SK-N-MC (cell line): ENCODE measurements around the gene LY6G6D.

ENCODE experiments used
- DNase-seq: peaks from one replicate; pipeline ENCODE4 v3.0.0-alpha.2; 2011; ENCODE audit warnings: low read depth, low spot score
- H3K27ac ChIP-seq: fragments of 200-600 bp; sonication (generic); 2 replicates; pipeline ENCODE4 v1.5.1; 2016; ENCODE audit warnings: mixed run types
- H3K36me3 ChIP-seq: fragments of 200-600 bp; sonication (generic); 2 replicates; pipeline ENCODE4 v1.6.1; 2017; ENCODE audit warnings: antibody characterized with exemption, low read length, mixed read lengths; ENCODE audit not compliant: insufficient read depth
- H3K4me3 ChIP-seq: fragments of 200-600 bp; sonication (generic); 2 replicates; pipeline ENCODE4 v1.5.1; 2016
- H3K9ac ChIP-seq: fragments of 200-600 bp; sonication (generic); 2 replicates; pipeline ENCODE4 v1.8.0; 2017; ENCODE audit warnings: mixed run types, mixed read lengths; ENCODE audit not compliant: insufficient read length
- H3K9me3 ChIP-seq: fragments of 200-600 bp; sonication (generic); 2 replicates; pipeline ENCODE4 v1.6.1; 2017; ENCODE audit warnings: low read depth, mild to moderate bottlenecking, antibody characterized with exemption, low read length, moderate library complexity, mixed read lengths
- EZH2 ChIP-seq: fragments of 200-600 bp; sonication (generic); IDR thresholded peaks from one replicate; pipeline ENCODE4 v1.6.1; 2017; ENCODE audit warnings: antibody characterized with exemption
- FOXP2 ChIP-seq: optimal IDR thresholded peaks from 2 replicates; pipeline ENCODE3; 2011; ENCODE audit warnings: mild to moderate bottlenecking, moderate library complexity; ENCODE audit not compliant: insufficient read depth; ENCODE audit errors: extremely low read length, control extremely low read depth
- POLR2AphosphoS5 ChIP-seq: IDR thresholded peaks from 2 replicates; pipeline ENCODE4 v1.6.1; 2012; ENCODE audit warnings: mild to moderate bottlenecking, low read depth, low read length, borderline replicate concordance

Gene LY6G6D

GRCh38 chr6:31690231-31691077 is 24.7 kb upstream of the LY6G6D start:
- Histone ChIP-seq H3K9me3 (no peaks in the 10 kb centered on the region), H3K27ac (no peak overlapping the region), H3K9ac (no peak overlapping the region), H3K36me3 (peaks cover 23% of the 10 kb centered on the region; the same call in 1 of the 2 replicates), H3K4me3 (no peak overlapping the region)
- no peak for TF ChIP-seq FOXP2
- no peak for TF ChIP-seq EZH2
- TF ChIP-seq POLR2AphosphoS5: no peak
- no peak for DNase-seq

DNA sequence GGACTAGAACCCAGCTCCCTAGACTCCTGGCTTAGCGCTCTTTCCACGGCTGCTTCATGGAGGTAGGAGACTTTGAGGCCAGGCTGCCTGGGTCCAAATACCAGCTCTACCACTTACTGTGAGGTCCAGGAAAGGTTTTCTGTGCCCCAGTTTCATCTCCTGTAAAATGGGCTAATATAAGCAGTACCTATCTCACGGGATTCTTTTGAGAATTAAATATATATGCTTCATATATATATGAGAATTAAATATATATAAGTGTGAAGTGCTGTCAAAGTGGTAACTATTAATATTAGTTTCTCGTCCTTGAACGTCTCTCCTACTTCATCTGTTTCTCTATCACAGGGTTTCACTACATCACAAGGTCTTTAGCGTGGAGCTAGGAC is 24.1 kb upstream of the LY6G6D start:
- Histone ChIP-seq H3K9ac (no peak overlapping the region), H3K4me3 (no peak overlapping the region), H3K36me3 (peaks cover 23% of the 10 kb centered on the region; the same call in 1 of the 2 replicates), H3K9me3 (no peaks in the 10 kb centered on the region), H3K27ac (no peak overlapping the region)
- TF ChIP-seq POLR2AphosphoS5: no peak
- TF ChIP-seq FOXP2: no peak
- TF ChIP-seq EZH2: no peak
- no peak for DNase-seq

GRCh38 chr6:31691564-31692108 is 23.5 kb upstream of the LY6G6D start:
- no peak overlapping the region for H3K4me3 ChIP-seq
- H3K36me3 ChIP-seq: peaks cover 26% of the 10 kb centered on the region; the same call in 1 of the 2 replicates
- H3K9ac ChIP-seq: no peak overlapping the region
- no peak for TF ChIP-seq EZH2
- TF ChIP-seq FOXP2: no peak
- TF ChIP-seq POLR2AphosphoS5: no peak
- H3K9me3 ChIP-seq: no peaks in the 10 kb centered on the region
- no peak for DNase-seq
- H3K27ac ChIP-seq: no peak overlapping the region

- H3K4me3 ChIP-seq: no peak overlapping the region
- no peaks in the 10 kb centered on the region for H3K9me3 ChIP-seq
- no peak overlapping the region for H3K27ac ChIP-seq
- H3K9ac ChIP-seq: no peak overlapping the region
- peaks cover 33% of the 10 kb centered on the region; the same call in 1 of the 2 replicates for H3K36me3 ChIP-seq
- no peak for DNase-seq
- TF ChIP-seq EZH2 (no peak), FOXP2 (no peak), POLR2AphosphoS5 (no peak)
These were observed 22.8 kb upstream of the LY6G6D start for GRCh38 chr6:31692353-31692752.

- Histone ChIP-seq H3K27ac (no peak overlapping the region), H3K36me3 (peaks cover 31% of the 10 kb centered on the region; the same call in 1 of the 2 replicates)
- DNase-seq: no peak
These were observed 22.3 kb upstream of the LY6G6D start for GRCh38 chr6:31692886-31693285.

GRCh38 chr6:31693535-31693934 is 21.6 kb upstream of the LY6G6D start:
- no peak overlapping the region for H3K27ac ChIP-seq
- H3K4me3 ChIP-seq: no peak overlapping the region
- TF ChIP-seq FOXP2: no peak
- TF ChIP-seq EZH2: no peak
- TF ChIP-seq POLR2AphosphoS5: no peak
- DNase-seq: no peak
- peaks cover 25% of the 10 kb centered on the region; the same call in 1 of the 2 replicates for H3K36me3 ChIP-seq
- no peak overlapping the region for H3K9ac ChIP-seq
- H3K9me3 ChIP-seq: no peaks in the 10 kb centered on the region

More at GRCh38 chr6:31692886-31693285, 22.3 kb upstream of the LY6G6D start:
- H3K9ac ChIP-seq: no peak overlapping the region
- no peak overlapping the region for H3K4me3 ChIP-seq
- TF ChIP-seq EZH2: no peak
- no peaks in the 10 kb centered on the region for H3K9me3 ChIP-seq

- H3K36me3 ChIP-seq: peaks cover 20% of the 10 kb centered on the region
- DNase-seq: no peak
- TF ChIP-seq EZH2: no peak
- no peak for TF ChIP-seq FOXP2
- no peak for TF ChIP-seq POLR2AphosphoS5
- H3K9me3 ChIP-seq: no peaks in the 10 kb centered on the region
- H3K9ac ChIP-seq: no peak overlapping the region
- no peak overlapping the region for H3K27ac ChIP-seq
- H3K4me3 ChIP-seq: no peak overlapping the region
These were observed 17.6 kb upstream of the LY6G6D start for GRCh38 chr6:31697555-31697954.

DNA sequence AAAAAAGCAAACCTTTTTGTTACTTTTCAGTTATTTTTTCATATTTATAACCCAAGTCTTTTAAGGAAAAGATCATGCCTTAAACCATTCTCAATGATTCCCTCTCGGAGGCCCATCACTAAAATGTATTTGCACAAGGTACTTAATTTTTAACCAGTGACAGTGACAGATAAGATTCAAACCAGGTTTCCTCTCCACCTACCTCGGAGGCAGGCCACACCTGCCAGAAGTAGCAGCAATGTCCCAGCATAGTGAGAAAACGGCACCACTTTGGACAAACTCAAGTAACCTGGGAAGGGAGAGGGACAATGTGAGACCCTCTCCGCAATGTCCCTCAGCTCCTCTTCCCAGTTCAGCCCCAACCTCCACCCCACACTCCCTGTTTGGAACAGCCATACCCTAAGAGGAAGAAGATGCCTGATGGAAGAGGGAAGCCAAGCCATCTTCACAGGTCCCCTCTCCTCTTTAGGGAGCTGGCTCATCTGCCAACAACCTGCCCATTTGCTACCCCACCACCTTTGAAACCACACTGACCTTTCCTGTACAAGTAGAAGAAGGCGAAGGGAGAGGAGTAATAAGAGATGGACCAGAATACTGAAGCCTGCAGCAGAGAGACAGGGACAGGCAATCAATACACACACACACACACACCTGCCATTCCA is 14.3 kb upstream of the LY6G6D start:
- Histone ChIP-seq H3K9ac (no peak overlapping the region), H3K27ac (no peak overlapping the region), H3K9me3 (no peaks in the 10 kb centered on the region), H3K4me3 (no peak overlapping the region), H3K36me3 (peaks cover 16% of the 10 kb centered on the region)
- DNase-seq: no peak
- TF ChIP-seq POLR2AphosphoS5 (no peak), FOXP2 (no peak), EZH2 (no peak)
